ENCODE data around the gene ETV6.

GRCh38 chr12:11677752-11678151, 28.3 kb downstream of the ETV6 start:
- TF ChIP-seq POLR2A (IDR thresholded peaks at IDR 0.05): no peak
- TF ChIP-seq, protein P1, sequence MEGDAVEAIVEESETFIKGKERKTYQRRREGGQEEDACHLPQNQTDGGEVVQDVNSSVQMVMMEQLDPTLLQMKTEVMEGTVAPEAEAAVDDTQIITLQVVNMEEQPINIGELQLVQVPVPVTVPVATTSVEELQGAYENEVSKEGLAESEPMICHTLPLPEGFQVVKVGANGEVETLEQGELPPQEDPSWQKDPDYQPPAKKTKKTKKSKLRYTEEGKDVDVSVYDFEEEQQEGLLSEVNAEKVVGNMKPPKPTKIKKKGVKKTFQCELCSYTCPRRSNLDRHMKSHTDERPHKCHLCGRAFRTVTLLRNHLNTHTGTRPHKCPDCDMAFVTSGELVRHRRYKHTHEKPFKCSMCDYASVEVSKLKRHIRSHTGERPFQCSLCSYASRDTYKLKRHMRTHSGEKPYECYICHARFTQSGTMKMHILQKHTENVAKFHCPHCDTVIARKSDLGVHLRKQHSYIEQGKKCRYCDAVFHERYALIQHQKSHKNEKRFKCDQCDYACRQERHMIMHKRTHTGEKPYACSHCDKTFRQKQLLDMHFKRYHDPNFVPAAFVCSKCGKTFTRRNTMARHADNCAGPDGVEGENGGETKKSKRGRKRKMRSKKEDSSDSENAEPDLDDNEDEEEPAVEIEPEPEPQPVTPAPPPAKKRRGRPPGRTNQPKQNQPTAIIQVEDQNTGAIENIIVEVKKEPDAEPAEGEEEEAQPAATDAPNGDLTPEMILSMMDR (IDR thresholded peaks at IDR 0.05): no peak

Data from right lobe of liver (tissue), 4 donors.